ENCODE measurements around the gene STRIT1.

STRIT1 gene

DNA sequence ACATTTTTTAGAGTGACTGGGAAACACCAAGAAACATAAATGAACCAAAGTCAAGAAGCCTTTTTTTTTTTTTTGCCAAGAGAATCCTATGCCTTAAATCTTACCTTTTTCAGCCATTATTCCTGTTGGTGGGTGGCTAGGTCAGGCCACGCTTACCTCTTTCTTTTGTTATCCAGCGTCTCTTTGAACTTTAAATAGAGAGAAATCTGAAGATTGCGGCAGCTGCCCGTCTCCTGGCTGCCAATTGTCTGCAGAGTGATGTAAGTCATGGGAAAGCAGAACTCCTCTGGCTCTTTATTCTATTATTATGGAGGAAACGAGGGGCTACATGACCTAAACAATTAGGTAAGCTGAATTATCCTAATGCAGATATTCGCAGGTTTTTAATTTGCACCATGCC lies at the start of gene STRIT1:
TSS of gene STRIT1 (minus strand) at position 168 of the 400 bp plus-strand sequence.
- DNase-seq (ENCODE audit: low read depth in 2 of 2) = no peak

DNA sequence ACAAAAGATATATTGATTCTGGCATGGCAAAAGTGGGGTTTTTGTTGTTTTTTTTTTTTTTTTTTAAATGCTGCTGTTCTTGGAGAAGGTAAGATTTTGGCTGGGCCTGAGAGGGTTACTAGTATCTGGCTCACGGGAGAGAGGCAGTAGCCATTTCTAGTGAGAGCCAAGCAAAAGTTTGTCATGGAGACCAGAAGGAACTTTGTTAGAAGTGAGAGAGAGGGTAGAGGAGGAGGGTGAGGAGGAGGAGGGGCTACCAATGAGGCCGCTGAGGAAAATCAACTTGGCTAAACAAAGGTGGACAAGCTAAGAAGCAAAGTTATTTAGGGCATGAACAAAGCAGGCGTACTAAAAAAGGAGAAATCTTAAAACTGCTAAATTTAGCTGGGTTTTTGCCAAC lies 48.9 kb upstream of the STRIT1 start:
- DNase-seq (ENCODE audit: low read depth in 2 of 2) = no peak

DNA sequence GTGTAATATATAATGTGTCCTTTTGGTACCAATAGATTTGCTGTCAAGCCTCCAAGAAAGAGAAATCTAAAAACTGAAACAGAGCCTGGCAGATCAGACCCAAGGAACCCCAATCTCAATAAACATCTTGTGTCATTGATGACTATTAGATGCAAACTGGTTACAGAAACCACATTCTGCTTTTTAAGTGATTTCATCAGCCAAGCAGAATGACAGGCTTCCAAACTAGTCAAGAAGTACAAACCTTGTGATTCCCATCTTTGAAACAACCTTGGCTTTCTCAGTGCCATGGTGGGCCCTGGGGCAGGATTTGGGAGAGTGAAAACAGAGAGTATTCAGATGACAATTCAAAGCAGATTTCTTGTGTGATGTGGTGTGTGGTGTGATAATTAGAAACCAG lies 45.6 kb upstream of the STRIT1 start:
- no peak for DNase-seq (ENCODE audit: low read depth in 2 of 2)

DNA sequence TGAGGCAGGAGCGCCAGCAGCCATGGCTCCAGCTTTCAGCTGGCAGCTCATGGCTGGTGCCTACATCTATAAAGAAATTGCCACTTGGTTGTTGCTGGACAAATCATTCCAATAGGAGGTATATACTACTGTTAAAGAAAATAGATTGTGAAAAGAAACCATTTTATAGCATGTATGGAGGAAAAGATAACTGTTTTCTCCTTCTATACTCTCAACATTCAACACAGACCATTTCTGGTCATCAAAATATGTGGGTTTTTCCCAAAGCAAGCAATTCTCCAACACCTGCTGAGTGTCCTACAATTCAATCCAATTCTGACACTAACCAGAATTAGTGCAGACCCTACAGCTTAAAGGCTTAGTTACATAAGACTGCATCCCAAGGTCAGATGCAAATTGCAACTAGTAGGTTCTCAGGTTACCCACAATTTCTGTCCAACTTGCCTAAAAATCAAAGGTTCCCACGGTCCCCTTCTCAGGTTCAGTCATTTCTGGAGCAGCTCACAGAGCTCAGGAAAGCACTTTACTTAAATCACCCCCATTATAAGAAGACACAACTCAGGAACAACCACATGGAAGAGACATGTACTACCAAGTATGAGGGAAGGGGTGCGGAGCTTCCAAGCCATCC lies 42.4 kb upstream of the STRIT1 start:
- DNase-seq (ENCODE audit: low read depth in 2 of 2) = no peak

DNA sequence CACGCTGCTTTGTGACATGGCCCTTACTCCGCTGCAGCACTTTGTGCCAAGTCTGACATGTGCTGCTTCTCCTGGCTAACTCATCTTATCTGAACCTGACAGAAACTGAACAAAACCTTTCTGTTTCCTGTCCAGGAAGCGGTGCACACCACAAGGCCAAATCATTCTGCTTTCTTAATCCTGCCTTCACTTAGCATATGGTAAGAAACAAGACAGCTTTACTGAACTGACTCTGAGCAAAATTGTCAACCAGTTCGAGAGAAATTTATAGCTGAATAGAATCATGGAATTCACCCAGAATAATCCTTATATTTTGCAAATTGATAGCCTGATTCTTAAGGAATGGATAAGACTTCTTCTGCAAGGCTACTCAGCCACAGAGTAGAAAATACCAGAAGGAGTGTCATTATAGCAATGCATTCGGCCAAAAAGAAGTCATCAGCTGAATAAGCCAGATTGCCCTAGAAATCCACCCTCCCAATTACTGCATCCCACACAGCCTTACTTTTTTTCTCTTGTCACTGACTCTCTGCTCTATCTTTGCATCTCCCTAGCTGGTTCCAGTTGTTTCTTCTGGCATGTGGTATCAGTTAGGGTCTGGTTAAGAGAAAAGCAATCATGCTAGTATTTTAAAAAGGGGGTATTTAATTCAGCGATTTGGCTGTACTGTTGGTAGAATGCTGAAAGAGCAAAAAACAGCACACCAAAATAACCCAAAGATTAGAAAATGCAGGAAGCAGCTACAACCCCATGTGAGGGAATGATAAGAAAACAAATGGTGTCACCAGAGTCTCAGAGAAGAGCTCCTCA lies 41.6 kb upstream of the STRIT1 start:
- DNase-seq (ENCODE audit: low read depth in 2 of 2) = no peak

DNA sequence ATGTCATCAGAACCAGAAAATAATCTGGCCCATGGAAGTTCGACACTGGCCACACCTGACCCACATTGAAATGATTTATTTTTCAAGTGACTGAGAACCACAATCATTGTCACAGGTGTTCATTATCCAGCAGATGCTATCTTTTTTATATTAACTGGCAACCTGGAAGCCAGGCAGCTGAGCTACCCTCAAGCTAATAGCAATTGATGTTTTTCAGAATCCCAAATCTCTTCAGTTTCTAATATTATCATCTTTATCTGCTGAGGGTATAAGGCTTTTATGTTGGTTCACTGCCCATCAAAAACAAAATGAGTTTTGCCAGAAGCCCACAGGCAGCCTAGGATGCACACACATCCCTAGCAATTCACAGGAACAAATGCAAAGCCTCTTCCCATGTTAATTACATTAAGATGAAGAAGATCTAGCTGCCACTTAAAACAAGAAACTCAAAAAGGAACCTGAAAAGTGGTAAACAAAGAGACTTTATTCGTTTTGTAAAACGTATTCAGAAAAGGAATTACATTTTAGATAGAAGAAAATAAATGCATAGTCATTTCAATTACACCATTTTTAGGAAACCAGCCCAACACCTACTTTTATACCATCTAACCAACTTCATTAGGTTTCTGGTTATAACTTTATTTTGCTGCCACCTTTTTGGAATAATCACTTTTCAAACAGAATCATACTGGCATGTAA lies 40.9 kb upstream of the STRIT1 start:
- DNase-seq (ENCODE audit: low read depth in 2 of 2) = no peak

DNA sequence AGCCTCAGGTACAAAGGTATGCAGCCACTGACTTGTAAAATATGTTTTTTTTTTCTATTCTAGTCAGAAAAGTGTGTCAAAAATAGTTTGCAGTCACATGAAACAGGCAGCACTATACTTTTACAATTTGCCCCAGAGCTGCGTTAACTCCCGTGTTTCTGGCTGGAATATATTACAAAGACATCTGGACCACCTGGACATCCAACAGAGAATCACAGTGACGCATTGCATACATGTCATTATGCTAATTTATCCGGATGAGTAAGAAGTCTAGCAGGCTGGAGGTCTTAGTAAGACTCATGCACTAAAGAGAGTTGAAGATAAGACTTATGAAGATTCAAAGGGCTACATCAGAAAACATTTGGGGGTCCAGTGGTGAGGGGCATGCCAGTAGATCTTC lies 39.2 kb upstream of the STRIT1 start:
- no peak for DNase-seq (ENCODE audit: low read depth in 2 of 2)

DNA sequence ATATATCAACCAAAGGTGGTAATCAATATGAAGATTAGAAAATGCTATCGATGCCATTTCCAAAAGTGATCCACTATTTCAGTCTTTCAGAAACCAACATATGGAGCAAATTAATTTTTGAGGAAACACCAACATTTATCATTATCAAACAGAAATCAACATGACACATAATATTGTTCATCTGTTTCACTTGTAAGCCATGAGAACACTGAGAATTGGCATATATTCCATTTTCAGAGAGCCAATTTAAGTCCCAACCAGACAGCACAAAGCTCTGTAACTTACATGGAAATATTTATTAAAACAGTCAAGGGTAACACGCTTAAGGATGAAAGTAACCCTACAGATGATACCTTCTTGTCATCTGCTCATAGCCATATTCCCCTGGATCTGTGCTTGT lies 37.6 kb upstream of the STRIT1 start:
- no peak for DNase-seq (ENCODE audit: low read depth in 2 of 2)

DNA sequence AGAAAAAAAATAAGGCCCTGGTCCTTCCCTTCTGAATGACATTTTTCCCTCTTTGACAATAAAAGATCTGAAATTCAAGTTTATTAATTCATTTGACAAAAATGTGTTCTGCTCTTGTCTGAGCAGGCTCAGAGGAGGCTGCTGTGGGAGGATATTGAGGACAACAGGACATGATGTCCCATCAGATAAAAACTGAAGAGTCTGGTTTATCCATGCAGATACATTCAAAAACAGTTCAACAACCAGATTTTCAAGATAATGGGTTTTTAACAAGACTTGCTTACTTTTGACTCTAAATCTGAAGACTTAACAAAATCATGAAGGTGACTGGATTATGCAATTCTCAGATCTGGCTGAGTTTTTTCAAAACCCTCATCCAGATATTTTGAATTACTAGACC lies 36.9 kb upstream of the STRIT1 start:
- DNase-seq (ENCODE audit: low read depth in 2 of 2) = no peak

DNA sequence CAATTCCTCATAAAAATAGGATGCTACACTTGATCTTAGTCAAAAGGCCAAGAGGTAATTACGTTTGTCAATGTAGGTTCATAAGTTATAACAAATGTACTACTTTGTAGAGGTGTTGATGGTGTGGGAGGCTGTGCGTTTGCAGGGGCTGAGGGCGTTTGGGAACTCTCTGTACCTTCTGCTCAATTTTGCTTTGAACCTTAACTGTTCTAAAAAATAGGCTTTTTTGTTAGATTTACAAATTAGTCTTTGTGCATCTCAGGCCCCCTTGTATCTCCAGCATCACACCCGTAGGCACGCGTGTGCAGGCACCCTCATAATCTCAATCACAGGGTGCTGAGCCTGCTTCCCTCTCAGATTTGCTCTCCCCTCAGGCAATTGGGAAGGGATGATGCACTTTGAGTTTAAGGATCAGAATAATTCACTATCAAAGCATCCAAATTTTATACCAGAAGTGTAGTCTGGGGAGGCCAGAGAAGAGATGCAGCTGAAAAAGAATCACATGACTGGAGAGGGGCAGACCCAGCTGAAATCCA lies 36.1 kb upstream of the STRIT1 start:
- DNase-seq (ENCODE audit: low read depth in 2 of 2) = no peak

DNA sequence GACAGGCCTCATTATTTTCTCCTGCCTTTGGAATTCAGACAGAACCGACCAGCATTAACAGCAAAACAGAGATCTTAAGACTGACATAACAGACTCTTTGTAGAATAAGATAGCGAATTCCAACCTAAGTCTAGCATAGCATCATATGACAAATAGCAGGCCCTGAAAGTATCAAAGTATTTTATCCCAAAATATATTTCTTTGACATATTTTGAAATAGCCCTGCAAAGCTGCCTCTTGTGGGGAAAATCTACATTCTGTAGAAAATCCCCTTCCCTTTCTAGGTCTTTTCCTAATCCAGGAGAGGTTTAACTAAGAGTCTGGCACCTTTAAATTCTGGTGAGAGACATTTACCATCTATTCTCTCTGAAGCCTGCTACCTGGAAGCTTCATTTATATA lies 34.4 kb upstream of the STRIT1 start:
- DNase-seq (ENCODE audit: low read depth in 2 of 2) = no peak

DNA sequence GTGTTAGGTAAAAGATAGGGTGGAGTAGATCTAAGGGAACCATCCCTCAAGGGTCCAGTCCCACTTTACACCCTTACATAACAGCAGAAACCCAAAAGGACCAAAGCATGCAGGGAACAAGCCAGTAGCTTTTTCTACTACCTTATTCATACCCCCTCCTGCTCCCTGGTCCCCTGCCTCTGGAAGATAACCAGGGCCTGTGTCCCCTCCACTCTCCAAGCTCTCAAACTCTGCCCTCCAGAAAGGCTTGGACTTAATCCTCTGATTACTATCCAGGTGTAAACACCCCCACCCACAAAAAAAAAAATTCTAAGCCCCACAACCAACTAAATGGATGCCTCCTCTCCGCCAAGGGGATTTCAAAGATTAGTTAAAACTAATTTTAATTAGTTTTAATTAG lies 33.9 kb upstream of the STRIT1 start:
- DNase-seq (ENCODE audit: low read depth in 2 of 2) = no peak

DNA sequence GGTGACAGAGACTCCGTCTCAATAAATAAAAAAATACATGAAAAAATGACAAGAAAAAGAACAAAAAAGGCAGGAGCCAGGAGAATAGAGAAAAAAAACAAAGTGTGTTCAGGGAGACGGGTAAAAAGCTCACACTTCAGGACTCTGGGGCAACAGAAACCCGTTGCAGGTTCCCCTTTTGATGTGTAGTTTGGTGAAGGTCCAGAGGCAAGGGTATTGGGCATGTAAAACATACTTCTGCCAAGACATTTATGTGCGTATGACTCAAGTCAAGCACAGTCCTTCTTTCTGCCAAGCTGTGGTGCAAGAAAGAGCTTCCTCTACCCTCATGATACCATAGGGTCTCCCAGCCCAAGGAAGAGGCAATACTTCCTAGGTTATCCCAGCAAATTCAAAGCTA lies 33.4 kb upstream of the STRIT1 start:
- DNase-seq (ENCODE audit: low read depth in 2 of 2) = no peak

DNA sequence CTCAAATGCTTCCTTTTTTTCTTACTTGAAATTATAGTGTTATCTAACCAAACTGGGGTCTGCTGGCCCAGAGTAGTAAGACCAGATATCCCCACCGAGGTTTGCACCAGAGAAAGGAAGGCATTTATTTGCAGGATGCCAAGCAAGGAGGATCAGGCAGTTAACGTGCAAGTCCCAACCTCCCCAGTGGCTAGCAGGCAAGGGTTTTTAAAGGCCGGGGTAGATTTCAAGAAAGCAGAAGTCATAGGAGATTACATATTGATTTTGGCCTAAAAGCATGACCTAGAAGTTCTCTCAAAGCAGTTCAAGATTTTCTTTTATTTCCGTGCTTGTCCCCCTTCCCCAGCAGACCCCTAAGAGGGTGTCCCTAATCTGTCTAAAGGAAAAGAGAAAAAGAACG lies 32.8 kb upstream of the STRIT1 start:
- DNase-seq (ENCODE audit: low read depth in 2 of 2) = no peak

DNA sequence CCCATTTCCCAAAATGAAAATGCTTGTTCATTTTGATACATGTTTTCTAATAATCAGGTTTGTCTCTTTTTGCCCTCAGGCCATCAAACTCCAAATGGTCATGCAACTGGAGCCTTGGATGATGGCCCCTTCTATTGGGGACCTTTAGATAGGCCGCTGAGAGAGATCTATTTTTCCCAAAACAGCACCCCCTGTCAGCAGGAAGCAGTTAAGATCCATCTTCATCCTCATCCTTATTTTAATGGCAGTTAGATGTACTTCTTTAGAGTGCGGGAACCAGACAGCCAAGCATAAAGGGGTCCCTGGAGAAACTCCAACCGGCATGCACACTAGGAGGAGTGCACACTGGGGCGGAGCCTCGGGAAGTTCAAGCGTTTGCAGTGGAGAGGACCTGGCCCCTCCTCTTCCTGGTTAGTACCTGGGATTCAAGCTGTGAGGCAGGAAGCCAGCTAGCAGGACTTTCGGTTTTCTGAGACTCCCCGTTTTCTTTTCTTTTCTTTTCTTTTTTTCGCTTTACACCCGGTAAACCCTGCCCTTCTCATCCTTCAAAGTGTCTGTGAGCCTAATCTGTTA lies 31.9 kb upstream of the STRIT1 start:
- no peak for DNase-seq (ENCODE audit: low read depth in 2 of 2)

DNA sequence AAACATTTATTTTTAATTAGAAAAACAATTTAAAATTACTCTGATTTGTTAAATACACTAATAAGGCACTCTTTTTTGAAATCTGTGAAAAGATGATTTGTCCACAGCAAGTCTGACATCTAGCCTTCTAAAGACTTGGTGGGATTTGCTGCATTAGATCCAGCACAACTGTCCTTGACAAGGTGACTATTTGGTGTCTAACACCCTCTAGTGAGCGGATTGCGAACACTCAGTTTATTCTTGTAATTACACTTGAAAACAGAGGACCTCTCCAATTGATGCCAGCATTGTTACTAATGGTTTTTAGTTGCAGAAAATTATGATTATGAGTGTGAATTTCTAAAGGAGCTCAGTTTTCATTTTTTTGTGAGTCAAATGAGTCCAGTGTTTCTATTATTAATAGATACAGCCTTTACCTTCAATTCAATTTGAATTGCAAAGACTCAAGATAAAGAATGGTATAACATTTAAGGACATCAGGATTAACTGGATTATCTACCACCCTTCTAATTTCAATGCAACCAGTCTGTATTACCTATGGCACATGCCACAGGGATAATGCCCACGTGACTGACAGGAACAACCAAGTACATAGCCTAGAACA lies 29.7 kb upstream of the STRIT1 start:
- DNase-seq (ENCODE audit: low read depth in 2 of 2) = no peak

DNA sequence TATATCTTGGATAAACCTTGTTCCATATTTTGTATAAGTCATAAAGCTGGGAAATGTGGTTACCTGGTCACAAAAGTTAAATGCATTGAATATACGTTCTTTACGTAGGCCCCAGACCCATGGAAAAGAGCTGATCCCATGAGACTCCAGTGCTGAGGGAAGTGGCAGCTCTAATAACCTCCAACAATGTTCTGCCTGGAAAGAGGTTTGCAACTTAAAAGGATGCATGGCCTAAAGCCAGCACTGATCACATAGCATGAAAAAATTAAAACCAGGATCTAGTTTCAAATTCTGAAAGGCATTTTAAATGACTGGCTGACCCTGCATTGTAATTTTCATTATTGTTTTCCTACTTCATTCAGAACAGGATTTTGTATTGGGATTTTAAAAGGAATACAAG lies 27.9 kb upstream of the STRIT1 start:
- no peak for DNase-seq (ENCODE audit: low read depth in 2 of 2)

DNA sequence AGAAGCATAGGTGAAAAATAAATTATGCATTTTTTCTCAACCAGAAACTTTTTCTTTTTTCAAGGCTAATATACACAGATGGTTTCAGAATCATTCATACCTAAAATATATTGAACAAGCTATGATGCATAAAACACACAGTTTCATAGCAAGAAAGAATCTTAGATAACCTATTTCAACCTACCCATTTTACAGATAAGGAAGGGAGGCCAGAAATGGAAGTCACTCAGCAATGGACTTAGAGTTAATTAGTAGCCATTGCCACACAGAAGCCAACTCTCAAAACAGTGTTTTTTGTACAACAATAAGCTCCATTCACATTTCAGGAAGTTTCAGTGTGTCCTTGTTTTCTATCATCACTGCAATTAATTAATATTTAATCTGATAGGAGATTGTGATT lies 27.5 kb upstream of the STRIT1 start:
- no peak for DNase-seq (ENCODE audit: low read depth in 2 of 2)

DNA sequence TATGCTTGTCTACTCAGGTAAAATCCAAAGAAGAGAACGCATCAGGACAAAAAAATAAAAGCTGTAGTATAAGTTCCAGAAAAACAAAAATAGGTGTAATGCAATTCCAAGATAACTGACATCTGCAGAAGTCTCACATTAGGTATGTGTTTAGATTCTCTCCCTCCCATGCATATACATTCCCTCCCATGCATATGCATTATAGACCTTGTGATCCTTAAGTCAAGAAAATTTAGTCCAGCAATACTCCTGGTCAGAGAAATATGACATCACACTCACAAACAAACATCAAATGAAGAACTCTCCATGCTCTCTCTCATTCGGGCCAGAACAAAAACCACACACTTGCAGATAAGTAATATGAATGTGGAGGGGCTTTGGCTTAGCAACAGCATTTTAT lies 25.3 kb upstream of the STRIT1 start:
- no peak for DNase-seq (ENCODE audit: low read depth in 2 of 2)

DNA sequence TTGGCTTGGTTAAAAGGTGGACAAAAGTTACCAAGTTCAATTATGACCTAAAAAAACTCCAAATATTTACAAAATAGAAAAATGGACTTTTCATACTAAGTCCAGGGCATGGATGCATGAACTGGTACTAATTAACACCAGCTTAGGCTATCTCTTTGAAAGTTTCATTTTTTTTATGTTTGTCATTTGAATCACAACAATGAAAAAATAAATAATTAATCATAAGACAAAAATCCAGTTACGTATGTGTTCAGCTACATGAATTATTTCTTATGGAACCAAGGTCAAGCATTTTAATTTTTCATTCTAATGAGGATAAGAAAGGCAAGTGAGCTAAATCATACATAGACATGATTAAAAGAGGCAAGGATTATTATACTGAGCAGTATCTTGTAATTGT lies 23.7 kb upstream of the STRIT1 start:
- no peak for DNase-seq (ENCODE audit: low read depth in 2 of 2)

DNA sequence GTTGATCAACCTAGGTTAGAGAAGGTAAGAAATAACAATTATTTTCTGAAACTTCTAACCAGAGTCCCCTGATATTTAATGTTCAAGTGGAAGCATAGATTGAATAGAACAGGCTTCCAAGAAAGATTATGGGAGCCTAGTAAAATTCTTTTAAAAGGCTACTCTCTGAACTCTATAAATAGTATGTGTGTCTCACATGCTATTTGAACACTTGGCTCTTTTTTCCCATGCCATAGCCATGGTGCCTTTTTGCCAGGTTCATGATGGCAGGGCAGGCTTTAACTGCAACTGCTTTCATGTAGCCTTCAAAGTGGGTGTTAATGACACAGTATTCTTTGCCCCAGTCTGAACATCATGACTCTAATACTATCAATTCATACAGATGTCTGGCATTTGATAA lies 22.9 kb upstream of the STRIT1 start:
- DNase-seq (ENCODE audit: low read depth in 2 of 2) = no peak

DNA sequence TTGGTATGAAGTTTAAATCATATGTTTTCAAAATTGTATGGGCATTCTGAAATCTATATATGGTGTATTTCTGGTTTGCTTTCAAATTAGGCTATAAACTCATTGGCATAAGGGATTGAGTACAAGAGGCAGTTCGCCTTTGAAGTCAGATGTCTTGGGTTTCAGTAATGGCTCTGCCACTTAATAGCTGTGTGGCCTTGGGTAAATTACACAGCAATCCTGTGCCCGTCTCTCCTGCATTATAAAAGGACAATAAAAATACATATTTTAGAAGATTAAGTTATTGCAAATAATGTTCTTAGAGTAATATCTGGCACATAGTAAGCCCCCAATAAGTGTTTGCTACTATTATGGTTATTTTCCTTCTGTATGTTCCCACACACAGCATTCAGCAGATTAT lies 20.4 kb upstream of the STRIT1 start:
- DNase-seq (ENCODE audit: low read depth in 2 of 2) = no peak
